OCI-M2 (cell line): ENCODE data around the gene MYO18B.
"Not testable (repeated sequence)": the region's sequence is repeated elsewhere in the genome, so short reads cannot be mapped to it uniquely, and the experiment has no call there.

Experiments
- DNase-seq: peaks from one replicate; lab custom pipeline; 2025; ENCODE audit not compliant: unreplicated experiment; lab: John Stamatoyannopoulos, UW

Gene MYO18B

GRCh38 chr22:25741692-25742626, at the start of gene MYO18B:
Gene MYO18B, plus strand, starts transcription at chr22:25742188. Its CDS starts 18,905 bp downstream, at chr22:25761093.
- DNase-seq = peak; percentile 17

GRCh38 chr22:25692397-25693267, 49.4 kb upstream of the MYO18B start:
- no peak for DNase-seq

- DNase-seq = no peak
These were observed 48.8 kb upstream of the MYO18B start for GRCh38 chr22:25693268-25693565.

- DNase-seq = no peak
These were observed 47.6 kb upstream of the MYO18B start for GRCh38 chr22:25694196-25694907.

- no peak for DNase-seq
These were observed 46.8 kb upstream of the MYO18B start for GRCh38 chr22:25695146-25695545.

GRCh38 chr22:25696763-25697162, 45.2 kb upstream of the MYO18B start:
- no peak for DNase-seq

- no peak for DNase-seq
These were observed 44.8 kb upstream of the MYO18B start for GRCh38 chr22:25697181-25697664.

- DNase-seq = no peak
These were observed 44.0 kb upstream of the MYO18B start for GRCh38 chr22:25697978-25698377.

GRCh38 chr22:25698461-25698860, 43.5 kb upstream of the MYO18B start:
- DNase-seq = no peak

GRCh38 chr22:25698978-25699377, 43.0 kb upstream of the MYO18B start:
- DNase-seq = no peak

- no peak for DNase-seq
These were observed 40.8 kb upstream of the MYO18B start for GRCh38 chr22:25701056-25701780.

GRCh38 chr22:25702040-25702439, 39.9 kb upstream of the MYO18B start:
- DNase-seq = no peak

- no peak for DNase-seq
These were observed 39.3 kb upstream of the MYO18B start for GRCh38 chr22:25702571-25703167.

- no peak for DNase-seq
These were observed 37.3 kb upstream of the MYO18B start for GRCh38 chr22:25704701-25705100.

GRCh38 chr22:25706197-25706596, 35.8 kb upstream of the MYO18B start:
- DNase-seq = no peak

- not testable (repeated sequence) for DNase-seq
These were observed 33.6 kb upstream of the MYO18B start for GRCh38 chr22:25708430-25708829.

GRCh38 chr22:25709758-25710157, 32.2 kb upstream of the MYO18B start:
- DNase-seq = no peak

GRCh38 chr22:25710501-25710900, 31.5 kb upstream of the MYO18B start:
- DNase-seq = no peak

- no peak for DNase-seq
These were observed 30.5 kb upstream of the MYO18B start for GRCh38 chr22:25711491-25711890.
